Stimulated activated CD4-positive, alpha-beta T cell treated with anti-CD3 and anti-CD28 coated beads, Interleukin-12 subunit alpha, Interleukin-12 subunit beta, amount 100 ng/mL, for 48 hours (primary cell): ENCODE measurements around the gene ZNF267.
"Not testable (repeated sequence)": the region's sequence is repeated elsewhere in the genome, so short reads cannot be mapped to it uniquely, and the experiment has no call there.

Source experiments
- DNase-seq, 3 donors: peaks; one replicate each; pipeline ENCODE4 v3.0.0-alpha.2; 2020; ENCODE audit warnings: low read depth in 2 of 3, low spot score in 1 of 3

The ZNF267 gene

DNA sequence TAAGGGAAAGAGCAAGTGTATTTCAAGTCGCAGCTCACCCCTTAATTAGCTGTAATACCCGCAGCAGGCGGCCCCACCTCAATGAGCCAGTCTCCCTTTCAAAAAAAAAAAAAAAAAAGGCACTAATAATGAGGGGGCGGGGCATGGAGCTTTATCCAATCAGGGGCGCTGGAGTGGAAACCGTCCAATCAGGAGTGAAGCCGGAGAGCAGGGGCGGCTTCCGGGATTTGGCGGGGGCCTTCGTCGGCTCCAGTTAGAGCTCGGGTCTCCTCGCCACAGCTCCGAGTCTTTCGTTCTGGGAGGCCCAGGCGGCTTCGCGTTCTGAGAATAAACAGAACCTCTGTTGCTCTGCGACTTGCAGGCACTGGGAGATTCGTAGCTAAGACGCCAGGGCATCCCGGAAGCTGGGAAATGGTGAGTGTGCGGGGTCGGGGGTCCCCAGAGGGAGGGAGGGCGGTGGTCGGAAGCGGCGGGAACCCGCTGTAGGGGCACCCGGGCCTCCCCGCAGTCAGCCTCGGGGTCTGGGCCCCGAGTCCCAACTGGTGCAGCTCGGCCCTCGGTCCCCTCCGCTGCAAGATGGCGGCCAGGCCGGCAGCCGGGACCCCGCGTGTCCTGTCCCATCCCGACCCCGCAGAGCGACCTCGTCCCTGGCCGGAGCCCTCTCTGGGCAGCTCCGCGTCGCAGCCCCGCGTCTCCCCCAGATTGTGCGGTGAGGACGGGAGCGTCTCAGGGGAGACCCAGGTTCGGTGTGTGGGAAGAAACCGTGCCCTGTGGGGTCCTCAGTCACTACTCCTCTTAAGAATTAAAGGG lies at the start of gene ZNF267:
ZNF267 (plus strand) TSS at position 252 of the 810 bp plus-strand sequence; CDS start at position 412, 160 bp downstream.
- DNase-seq: peak; percentile 88 to 92 (median 90)

DNA sequence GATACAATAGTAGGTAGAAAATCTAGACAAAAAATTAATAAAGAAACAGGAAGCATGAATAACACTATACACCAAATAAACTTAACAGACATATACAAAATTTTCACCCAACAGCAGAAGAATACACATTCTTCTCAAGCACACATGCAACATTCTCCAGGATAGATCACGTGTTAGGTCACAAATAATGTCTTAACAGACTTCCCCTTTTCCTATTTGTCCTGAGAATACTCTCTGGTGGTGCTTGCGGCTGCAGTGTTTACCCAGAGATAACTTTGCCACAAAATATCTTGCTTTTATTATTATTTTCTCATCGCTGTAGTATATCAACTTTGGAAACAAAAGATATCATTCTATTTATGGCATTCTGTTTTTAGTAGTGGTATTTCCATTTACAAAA lies 40.6 kb upstream of the ZNF267 start:
- DNase-seq: no peak

DNA sequence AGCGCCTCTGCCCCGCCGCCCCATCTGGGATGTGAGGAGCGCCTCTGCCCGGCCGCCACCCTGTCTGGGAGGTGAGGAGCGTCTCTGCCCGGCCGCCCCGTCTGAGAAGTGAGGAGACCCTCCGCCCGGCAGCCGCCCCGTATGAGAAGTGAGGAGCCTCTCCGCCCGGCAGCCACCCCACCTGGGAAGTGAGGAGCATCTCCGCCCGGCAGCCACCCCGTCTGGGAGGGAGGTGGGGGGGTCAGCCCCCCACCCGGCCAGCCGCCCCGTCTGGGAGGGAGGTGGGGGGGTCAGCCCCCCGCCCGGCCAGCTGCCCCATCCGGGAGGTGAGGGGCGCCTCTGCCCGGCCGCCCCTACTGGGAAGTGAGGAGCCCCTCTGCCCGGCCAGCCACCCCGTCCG lies 37.2 kb upstream of the ZNF267 start:
- DNase-seq: not testable (repeated sequence)

DNA sequence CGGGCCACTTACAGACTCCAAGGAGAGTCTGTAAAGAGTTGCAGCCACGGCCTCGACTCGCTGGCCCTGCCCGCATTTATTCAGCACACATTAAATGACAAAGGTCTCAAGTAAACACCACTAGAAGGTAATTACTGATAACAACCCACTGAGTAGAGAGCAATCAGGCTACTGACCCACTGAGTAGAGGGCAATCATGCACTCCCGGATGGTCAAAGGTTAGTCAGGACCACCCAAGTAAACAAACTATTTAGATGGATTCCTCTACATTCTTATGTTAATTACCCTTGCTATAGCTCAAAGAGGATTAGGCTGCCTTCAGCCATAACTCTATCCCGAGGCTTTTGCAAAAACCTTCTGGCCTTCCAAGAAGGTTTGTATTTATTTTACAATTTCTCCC lies 30.7 kb upstream of the ZNF267 start:
- no peak for DNase-seq

DNA sequence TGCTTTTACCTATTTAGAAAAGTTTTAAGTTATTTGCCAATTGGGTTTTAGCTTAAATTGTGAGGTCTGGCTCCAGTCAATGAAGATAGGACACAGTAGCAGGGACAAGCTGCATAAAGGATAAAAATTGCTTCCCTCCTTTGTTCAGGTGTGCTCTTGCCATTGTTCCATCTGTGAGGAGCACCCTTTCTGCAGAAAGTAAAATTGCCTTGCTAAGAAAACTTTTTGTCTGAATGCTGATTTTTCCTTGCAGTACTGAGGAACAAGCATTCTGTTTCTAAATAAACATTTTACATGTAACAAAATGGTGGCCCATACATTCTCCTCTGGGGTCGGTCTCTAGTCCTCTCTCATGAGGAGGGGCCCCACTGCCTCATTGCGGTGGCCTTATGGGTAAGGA lies 25.0 kb upstream of the ZNF267 start:
- DNase-seq: not testable (repeated sequence)

DNA sequence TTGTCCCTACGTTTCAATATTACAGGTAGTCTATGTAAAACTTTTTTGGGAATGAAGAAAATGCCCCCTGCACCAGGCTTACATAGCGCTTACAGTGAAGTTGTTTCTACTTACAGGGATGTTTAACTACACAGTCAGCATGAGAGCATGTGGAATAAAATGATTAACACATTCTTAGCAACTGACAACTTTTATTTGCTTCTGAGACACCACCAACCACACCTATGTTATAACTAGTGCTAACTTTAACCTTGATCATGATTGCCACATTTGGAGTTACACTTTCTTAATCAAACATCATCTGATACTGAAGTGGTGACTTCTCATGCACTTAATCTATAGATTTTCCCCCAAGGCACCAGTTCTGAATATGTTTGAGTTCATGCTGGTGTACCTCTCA lies 20.3 kb upstream of the ZNF267 start:
- DNase-seq: no peak

DNA sequence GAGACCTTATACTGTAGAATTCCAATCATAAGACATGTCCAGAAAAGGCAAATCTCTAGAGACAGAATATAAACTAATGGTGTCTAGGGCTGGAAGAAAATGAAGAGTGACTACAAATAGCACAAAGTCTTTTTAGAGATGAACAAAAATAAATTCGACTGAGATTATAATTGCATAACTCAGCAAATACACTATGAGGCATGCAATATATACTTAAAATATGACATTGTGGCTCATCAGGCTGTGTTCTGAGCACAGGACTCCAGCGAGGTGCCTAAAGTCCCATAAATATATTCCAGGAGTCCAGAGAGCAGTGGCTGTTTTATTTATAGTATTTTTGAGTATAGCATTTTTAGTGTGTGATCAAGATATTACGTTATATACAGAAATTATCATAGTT lies 13.1 kb upstream of the ZNF267 start:
- DNase-seq: no peak

DNA sequence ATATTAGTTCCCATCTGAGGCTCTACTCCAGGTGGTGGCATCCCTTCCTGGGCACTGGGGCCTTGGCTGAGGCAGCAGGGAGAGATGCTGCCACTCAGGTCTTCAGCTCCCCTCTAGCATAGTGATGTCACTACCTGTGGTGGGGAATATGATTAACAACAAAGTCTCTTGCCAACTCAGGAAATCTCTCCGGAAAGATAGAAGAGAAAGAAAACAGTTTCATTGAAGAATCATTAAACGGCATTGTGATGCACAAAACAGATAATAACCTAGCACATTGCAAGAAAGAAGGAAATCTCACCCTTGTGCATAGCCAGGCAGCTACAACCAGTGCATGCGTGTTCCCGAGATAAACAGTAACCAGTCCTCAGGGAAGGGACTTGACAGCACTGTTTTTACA lies 12.2 kb upstream of the ZNF267 start:
- no peak for DNase-seq

DNA sequence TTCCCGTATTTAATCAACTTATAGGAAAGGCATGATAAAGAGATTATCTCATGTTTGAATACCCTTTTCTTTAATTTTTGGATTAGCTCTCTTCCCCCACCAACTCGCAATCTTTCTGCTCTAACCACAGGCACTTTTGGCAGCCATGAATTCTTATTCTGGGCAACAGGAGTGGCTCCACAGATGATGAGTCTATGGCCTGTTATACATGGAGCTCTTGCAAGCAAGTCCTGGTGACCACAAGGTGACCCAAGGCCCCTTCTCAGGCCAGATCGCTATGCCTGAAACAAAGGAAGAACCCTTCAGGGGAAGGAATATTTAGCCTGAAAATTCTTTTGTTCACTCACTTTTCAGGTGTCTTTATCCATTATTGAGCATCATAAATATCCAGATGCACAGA lies 10.8 kb upstream of the ZNF267 start:
- no peak for DNase-seq

DNA sequence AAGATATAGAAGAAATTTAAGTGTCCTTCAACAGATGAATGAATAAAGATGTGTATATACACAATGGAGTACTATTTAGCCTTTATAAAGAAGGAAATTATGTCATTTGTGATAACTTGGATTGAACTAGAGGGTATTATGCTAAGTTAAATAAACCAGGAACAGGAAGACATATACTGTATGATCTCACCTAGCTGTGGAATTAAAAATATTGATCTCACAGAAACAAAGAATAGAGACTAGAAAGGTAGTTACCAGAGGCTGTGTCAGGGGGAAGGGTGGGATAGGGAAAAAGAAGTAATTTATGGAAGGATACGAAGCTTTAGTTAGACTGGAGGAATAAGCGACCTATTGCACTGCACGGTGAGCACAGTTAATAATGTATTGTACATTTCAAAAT lies 5.4 kb upstream of the ZNF267 start:
- no peak for DNase-seq

DNA sequence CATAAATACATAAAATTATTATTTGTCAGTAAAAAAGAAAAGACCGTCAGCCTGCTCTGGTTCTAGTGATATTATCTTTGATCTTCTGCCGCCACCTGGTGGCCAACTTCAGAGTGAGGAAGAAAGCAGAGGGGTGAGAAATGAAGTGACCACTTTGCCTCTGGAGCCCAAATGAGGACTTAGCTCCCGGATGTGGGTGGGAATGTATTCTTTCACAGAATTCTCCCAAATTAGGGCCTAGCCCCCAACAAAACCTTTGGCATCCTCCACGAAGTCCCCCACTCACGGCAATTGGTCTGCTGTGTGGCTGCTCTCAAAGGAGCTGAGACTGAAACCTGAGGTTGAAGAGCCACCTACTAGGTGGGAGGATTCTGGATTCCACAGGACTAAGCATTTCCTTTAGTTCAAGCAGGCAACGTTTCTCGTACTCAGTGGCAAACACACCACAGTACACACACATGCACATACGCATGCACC lies 4.9 kb upstream of the ZNF267 start:
- peak; percentile 66 to 81 (median 77) for DNase-seq

DNA sequence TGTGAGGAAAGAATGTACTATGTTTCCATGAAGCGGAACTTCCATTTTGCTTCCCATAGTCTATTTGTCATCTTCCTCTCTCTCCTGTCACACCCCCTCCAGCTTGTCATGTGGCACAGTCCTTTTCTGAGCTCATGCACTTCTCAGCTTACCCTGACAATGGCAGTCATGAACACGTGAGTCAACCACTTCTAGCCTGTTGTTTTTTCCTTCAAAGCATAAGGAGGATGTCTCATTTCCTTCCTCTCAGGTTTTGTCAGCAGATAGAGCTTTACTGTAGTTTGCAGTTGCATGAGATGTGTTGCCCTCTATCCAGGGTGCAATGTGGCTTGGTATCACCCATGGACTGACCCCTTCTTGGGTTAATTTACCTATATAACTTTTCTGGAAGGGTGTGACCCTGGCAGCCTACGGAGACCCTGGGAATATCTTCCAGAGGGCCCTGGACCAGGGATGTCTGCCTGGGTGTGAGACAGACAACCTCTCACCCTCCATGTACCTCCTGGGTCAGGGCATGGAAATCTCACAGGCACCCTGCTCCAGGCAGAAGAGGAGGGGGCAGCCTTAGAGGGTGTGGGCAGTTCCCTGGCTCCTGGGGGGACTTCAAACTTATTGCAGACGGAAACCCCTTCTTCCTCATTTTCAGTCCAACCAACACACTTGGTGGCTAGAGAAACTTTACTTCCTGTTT lies 4.0 kb upstream of the ZNF267 start:
- DNase-seq: peak; percentile 52 to 68 (median 62)

DNA sequence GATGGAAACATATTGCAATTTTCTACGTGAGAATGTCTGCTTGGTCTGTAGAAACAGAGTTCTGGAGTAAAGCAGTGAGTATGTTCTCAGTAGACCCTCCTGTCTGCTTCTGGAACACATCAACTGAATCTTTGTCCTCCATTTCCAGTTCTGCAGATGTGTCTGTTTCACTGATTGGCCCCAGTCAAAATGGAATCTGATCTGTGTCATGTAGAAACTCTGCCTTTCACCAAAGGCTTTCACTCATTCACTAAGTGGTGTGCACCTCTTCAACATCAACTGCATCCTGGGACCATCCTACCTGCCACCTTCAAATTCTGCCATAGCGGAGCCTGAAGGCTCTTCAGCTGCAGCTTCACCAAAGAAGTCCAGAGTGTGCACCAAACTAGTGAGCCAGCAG lies 2.8 kb upstream of the ZNF267 start:
- DNase-seq: no peak

DNA sequence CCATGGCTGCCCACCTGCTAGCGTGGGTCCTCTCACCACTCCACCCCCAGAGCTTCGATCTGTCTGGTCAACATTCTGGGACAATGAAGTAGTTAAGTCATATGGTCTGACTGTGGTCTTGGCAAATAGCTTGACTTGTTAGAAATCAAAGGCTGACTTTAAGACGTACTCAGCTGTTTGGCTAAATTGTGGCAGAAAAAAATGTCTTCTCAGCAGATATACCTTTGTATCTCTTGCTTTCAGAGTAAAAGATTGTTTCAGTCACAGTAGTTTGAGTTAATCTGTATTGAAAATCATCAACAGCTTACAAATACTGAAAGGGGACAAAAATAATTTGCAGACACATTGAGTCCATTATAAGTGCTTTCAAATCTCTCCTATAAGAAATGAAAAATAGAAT lies 2.1 kb upstream of the ZNF267 start:
- DNase-seq: no peak

DNA sequence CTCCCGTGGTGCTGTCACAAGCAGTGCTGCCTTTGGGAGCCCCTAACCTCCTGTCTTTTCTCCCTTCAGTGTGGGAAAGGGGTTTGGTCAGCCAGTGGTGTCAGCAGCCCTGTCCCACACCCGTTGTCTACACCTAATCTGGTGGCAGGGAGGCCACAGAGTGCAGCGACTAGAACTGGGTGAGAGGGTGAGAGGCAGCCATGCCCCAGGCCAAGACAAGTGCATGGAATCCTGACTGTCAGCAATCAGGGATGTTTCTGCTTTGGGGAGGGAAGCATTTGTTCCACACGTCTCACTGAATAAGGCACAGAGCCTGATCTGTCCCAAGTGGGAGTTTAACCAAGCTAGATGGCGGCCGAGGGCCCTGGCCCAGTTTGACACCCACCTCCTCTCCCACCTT lies 1.4 kb upstream of the ZNF267 start:
- DNase-seq: no peak

DNA sequence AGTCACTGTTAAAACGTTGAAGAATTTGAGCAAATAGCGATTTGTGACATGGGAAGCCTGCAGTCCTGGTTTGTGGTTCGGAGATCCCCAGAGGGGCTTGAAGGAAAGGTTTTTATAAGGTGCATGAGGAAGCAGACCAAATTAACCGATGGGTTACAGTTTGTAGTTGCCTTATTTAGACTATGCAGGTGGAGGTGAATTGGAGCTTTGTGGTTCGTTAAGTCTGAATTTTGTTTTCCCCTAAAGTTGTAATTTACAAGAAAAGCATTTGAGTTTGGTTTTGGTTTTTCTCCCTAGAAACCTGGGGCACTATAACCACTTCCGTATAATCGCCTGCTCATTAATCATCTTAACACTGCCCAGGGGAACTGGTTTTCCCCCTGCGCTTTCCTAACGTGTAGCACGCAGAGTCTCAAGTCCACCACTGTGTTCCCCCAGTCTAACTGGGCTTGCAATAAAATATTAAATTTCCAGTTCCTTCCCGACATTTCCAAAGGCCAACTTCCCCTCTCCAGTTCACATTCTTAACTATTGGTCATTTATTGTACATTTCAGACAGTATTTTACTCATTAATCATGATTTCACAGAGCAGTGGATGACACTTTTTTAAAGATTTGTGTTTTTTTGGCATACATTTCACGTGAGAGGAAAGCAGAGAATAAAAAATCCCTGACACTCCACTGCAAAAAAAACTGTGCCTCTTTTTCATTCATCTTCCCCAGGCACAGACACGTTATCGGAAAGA lies 932 bp downstream of the ZNF267 start:
- DNase-seq: no peak

DNA sequence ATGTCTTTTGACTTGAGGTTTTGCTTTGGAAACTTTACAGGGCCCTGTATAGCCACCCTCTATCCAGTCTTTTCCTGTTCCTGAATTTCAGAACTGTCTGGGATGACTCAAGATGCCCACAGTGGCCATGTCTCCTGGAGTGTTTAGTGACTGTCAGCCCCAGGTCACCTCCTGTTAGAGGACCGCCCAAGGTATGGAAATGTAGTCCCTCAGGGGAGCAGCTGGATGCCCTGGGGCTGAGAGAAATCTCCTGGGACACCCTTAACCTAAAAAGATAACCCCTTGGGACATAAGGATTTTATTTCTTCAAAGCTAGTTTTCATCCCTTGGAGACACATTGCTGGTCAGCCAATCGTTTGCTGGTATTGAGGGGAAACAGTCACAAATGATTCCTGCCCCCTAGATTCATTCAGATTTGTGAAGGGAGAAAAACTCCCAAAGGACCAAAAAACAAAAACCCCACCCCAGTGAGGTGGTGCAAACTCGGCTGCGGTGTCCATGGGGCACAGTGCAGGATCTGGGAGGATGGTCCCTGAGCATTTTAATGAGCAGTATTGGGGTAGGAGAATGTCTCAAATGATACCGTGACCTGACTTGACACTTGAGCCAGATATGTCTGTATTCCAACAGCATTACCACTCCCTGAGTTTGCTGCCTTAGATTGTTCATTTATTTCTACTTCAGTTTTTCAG lies 1.7 kb downstream of the ZNF267 start:
- DNase-seq: no peak

DNA sequence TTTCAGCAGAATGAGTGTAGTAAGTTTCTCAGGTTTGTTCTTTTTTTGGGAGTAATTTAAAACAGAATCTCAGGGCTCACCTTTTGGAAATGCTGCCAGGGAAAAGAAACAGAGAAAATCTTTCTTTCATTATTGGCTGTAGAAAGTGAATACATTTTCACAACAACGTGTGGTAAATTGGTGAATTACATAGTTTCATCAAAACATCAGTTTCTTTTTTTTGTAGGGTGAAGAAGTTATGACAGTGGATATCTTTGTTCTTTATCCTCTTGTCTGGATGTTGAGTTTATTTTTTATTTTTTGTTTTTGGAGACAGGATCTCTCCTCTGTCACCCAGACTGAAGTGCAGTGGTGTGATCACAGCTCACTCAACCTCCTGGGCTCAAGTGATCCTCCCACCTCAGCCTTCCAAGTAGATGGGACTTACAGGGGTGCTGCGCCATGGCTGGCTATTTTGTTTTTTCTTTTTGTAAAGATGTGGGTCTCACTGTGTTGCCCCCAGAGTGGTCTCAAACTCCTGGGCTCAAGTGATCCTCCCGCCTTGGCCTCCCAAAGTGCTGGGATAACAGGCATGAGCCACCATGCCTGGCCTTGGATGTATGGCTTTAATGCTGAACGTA lies 2.4 kb downstream of the ZNF267 start:
- DNase-seq: no peak

DNA sequence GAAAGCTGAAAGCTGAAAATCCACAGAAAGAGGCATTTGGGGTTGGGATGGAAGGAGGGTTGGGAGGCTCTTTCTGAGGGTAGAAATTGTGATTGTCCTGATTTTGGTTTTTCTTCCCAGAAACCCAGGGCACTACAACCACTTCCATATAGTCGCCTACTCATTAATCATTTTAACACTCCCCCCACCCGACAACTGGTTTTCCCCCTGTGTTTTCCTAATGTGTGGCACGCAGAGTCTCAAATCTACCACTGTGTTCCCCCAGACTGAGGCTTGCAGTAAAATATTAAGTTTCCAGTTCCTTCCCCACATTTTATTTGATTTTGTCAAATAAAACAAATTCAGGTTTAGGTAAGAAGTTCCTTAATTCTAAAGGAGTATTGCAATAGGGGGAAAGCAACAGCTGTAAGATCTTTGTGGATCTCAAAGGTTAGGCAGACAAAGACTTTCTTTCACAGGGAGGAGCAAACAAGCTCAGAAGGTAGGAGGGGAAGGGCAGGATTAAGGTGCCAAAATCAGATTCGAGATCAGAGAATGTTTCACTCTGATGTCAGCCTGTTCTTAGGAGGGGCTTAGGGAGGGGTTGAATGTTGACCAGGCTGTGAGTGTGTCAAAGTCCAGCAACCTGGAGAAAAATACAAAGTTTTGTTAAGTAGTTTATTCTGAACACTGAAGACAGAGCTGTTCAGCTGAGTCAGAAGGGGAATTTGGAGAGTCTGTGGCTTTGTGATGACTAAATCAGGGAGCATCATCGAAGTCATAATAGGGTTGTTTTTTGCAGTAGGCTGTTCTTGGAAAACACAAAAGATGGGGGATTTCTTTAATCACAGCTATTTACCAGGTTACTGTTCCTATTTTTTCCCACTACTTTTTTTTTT lies 3.6 kb downstream of the ZNF267 start:
- DNase-seq: peak in 1 of 3 donors; percentile 63
